Mucosa of descending colon (tissue), 3 donors: ENCODE results near the gene CCDC102B. TPM values are rescaled to one million over a fixed set of nuclear protein-coding genes. Genes with fewer than 3 reads are reported as not detected.
A peak's percentile ranks its signal among the peaks of the same experiment; 100 is the strongest.

Experiments
- ATAC-seq: fragments of 200-7000 bp; cut with Tn5 transposase; one replicate; pipeline ENCODE4 v1.9.1; 2020; ENCODE audit warnings: mild to moderate bottlenecking, moderate library complexity
- DNase-seq, 3 donors: peaks; one replicate each; pipeline ENCODE4 v3.0.0-alpha.2; 2020
- H3K36me3 ChIP-seq: fragments of 200-600 bp; one replicate; pipeline ENCODE4 v1.8.0; 2021; ENCODE audit warnings: low read depth, mild to moderate bottlenecking
- H3K4me1 ChIP-seq: fragments of 200-600 bp; one replicate; pipeline ENCODE4 v1.8.0; 2021; ENCODE audit warnings: low read depth, mild to moderate bottlenecking
- H3K4me3 ChIP-seq: fragments of 200-600 bp; one replicate; pipeline ENCODE4 v1.8.0; 2021; ENCODE audit warnings: mild to moderate bottlenecking
- H3K9me3 ChIP-seq: fragments of 200-600 bp; one replicate; pipeline ENCODE4 v1.8.0; 2021; ENCODE audit warnings: mild to moderate bottlenecking
- CTCF ChIP-seq: fragments of 200-600 bp; IDR thresholded peaks from one replicate; pipeline ENCODE4 v1.8.0; 2022; ENCODE audit warnings: antibody characterized with exemption, mild to moderate bottlenecking
- intact Hi-C, 2 donors: fragments of 100-400 bp; cut with DNase I in 1 of 2; cut with micrococcal nuclease in 1 of 2; formaldehyde crosslinking; loops; one replicate each; pipeline versions ENCODE4 v1.11.0 to v1.11.1; 2022; cut with DNase I, micrococcal nuclease
- total RNA-seq, 3 donors: library from RNA; stranded (reverse); fragmentation: NEBNext Ultra II Directional in 2 of 3; extraction: Animal tissue kit (Norgen Biotek cat#: 25700) in 2 of 3; gene quantifications; one replicate each; pipeline versions ENCODE4 v1.2.1 to v1.2.4, GENCODE V29; 2021 to 2023
- donor health status: DM: no; HTN: no; CAD: no; lungs with moderate emphysema.
- donor health status: DM: no; HTN: no; CAD: no.
- donor health status: DM: no; HTN: yes; CAD: no.

Gene CCDC102B
- total RNA-seq, 3 donors from 2014 or later: 3.0 to 4.5 (median 4.3) TPM

- no peaks in the 10 kb centered on the region for H3K9me3 ChIP-seq
- H3K4me3 ChIP-seq: no peak overlapping the region
- intact Hi-C loops: no loop called here
- ATAC-seq (no peak), DNase-seq (no peak)
- TF ChIP-seq CTCF: no peak
- H3K4me1 ChIP-seq: no peaks in the 10 kb centered on the region
- no peaks in the 10 kb centered on the region for H3K36me3 ChIP-seq
These were observed 158.8 kb downstream of the CCDC102B start for GRCh38 chr18:68956650-68957049.

GRCh38 chr18:68960355-68960754 lies 162.5 kb downstream of the CCDC102B start:
- ATAC-seq (no peak), DNase-seq (peak in 1 of 3 donors; percentile 8)
- Histone ChIP-seq H3K9me3 (no peaks in the 10 kb centered on the region), H3K36me3 (no peaks in the 10 kb centered on the region), H3K4me1 (no peaks in the 10 kb centered on the region), H3K4me3 (no peak overlapping the region)
- intact Hi-C loops: no loop called here
- no peak for TF ChIP-seq CTCF

- H3K4me1 ChIP-seq: no peaks in the 10 kb centered on the region
- no peak for ATAC-seq
- intact Hi-C loops: no loop called here
- H3K9me3 ChIP-seq: no peaks in the 10 kb centered on the region
- TF ChIP-seq CTCF: no peak
- no peak for DNase-seq
- H3K36me3 ChIP-seq: no peaks in the 10 kb centered on the region
- H3K4me3 ChIP-seq: no peak overlapping the region
These were observed 164.7 kb downstream of the CCDC102B start for GRCh38 chr18:68962623-68963022.

GRCh38 chr18:68965817-68966216 lies 167.9 kb downstream of the CCDC102B start:
- intact Hi-C loops: no loop called here
- Histone ChIP-seq H3K4me1 (no peaks in the 10 kb centered on the region), H3K4me3 (no peak overlapping the region), H3K9me3 (no peaks in the 10 kb centered on the region), H3K36me3 (no peaks in the 10 kb centered on the region)
- no peak for ATAC-seq
- no peak for DNase-seq
- no peak for TF ChIP-seq CTCF

GRCh38 chr18:68969027-68969426 lies 171.1 kb downstream of the CCDC102B start:
- Histone ChIP-seq H3K4me1 (no peaks in the 10 kb centered on the region), H3K36me3 (no peaks in the 10 kb centered on the region), H3K4me3 (no peak overlapping the region), H3K9me3 (no peaks in the 10 kb centered on the region)
- DNase-seq: no peak
- no peak for TF ChIP-seq CTCF
- no peak for ATAC-seq
- intact Hi-C loops: no loop called here

GRCh38 chr18:68972176-68972575 lies 174.3 kb downstream of the CCDC102B start:
- ATAC-seq (no peak), DNase-seq (no peak)
- Histone ChIP-seq H3K4me3 (no peak overlapping the region), H3K9me3 (no peaks in the 10 kb centered on the region), H3K36me3 (no peaks in the 10 kb centered on the region), H3K4me1 (no peaks in the 10 kb centered on the region)
- no peak for TF ChIP-seq CTCF
- intact Hi-C loops: no loop called here
